GM19438 (cell line): ENCODE results near the gene ORMDL3.
"Not testable (repeated sequence)": the region's sequence is repeated elsewhere in the genome, so short reads cannot be mapped to it uniquely, and the experiment has no call there.

Experiments
- ATAC-seq: cut with Tn5 transposase; IDR thresholded peaks from one replicate; pipeline ENCODE4 v1.9.1; 2021; ENCODE audit warnings: low read depth; ENCODE audit not compliant: unreplicated experiment

The ORMDL3 gene

GRCh38 chr17:39950871-39951348, 23.5 kb upstream of the ORMDL3 start:
- no peak for ATAC-seq

GRCh38 chr17:39949028-39949427, 21.6 kb upstream of the ORMDL3 start:
- no peak for ATAC-seq

- ATAC-seq: not testable (repeated sequence)
Measured at GRCh38 chr17:39948489-39948828, 21.1 kb upstream of the ORMDL3 start.

- ATAC-seq: no peak
Measured at GRCh38 chr17:39946551-39947330, 19.3 kb upstream of the ORMDL3 start.

DNA sequence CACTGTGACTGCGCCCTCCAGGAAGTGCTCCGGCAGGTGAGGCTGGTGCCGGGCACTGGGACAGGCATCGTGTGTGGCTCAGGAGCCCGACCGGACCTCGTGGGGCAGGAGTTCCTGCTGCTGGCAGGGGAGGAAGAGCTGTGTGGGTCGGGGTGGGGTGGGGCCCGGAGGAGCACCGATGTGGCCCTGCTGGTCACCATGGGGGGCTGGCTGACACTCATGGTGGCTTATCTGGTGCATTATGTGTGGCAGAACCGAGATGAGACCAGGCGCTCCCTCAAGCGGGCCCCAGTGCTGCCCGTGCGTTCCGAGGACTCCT, 17.0 kb upstream of the ORMDL3 start:
- no peak for ATAC-seq

GRCh38 chr17:39943702-39944392, 16.4 kb upstream of the ORMDL3 start:
- no peak for ATAC-seq

- no peak for ATAC-seq
Measured at GRCh38 chr17:39939588-39940419, 12.4 kb upstream of the ORMDL3 start.

- ATAC-seq: no peak
Measured at GRCh38 chr17:39939106-39939505, 11.7 kb upstream of the ORMDL3 start.

DNA sequence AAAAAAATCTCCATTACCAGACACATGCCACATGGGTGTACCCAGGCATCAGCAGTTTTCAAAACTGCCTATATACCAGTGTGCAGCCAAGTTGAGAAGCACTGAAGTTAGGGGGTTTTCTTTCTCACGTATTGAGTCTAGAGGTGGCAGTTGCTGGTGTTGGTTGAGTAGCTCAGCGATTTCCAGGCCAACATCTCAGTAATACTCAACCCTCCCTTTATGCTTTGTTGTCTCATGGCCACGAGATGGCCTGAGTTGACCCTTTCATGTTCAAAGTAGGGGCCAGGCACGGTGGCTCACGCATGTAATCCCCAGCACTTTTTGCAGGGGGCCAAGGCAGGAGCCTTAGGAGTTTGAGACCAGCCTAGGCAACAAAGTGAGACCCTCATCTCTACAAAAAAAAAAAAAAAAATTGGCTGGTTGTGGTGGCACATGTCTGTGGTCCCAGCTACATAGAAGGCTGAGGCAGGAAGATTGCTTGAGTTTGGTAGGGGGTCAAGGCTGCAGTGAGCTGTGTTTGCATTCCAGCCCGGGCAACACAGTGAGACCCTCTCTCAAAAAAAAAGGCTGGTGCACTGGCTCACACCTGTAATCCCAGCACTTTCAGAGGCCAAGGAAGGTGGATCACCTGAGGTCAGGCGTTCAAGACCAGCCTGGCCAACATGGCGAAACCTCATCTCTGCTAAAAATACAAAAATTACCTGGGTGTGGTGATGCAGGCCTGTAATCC, 10.9 kb upstream of the ORMDL3 start:
- ATAC-seq: no peak

DNA sequence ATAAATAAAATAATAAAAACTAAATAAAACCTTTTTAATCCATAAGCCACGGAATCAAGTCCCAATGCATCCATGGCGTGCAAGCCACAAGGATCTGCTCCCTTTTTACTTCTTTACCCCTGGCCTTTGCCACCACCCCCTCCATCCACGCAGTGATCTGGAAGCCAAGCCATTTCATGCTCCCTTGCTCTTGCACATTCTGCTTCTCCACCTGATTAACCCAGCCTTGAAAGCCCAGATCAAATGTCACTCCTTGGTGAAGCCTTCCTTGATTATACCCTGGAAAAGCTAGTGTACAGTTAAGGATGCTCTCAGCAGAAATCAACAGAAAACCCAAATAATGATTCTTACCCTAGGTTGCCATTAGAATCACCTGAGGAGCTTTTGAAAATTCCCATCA, 10.0 kb upstream of the ORMDL3 start:
- no peak for ATAC-seq

DNA sequence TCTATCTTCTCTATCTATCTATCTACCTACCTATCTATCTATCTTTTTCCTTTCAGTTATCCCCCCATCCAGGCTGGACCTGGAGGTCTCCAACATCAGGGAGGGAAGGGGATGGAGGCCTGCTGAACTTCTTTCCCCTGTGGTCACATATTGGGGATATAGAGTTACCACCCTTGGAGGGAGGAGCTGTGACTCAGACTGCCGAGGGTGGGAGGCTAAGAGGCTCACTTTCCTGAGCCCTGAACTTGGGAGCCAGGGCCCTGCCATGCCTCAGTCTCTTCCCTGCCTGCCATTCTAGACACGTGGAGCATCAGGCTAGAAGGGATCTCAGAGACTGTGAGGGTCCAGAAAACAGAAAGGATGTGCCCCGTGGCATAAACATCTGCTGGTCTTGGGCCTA, 8.5 kb upstream of the ORMDL3 start:
- ATAC-seq: no peak

- ATAC-seq: no peak
Measured at GRCh38 chr17:39934324-39934723, 6.9 kb upstream of the ORMDL3 start.

DNA sequence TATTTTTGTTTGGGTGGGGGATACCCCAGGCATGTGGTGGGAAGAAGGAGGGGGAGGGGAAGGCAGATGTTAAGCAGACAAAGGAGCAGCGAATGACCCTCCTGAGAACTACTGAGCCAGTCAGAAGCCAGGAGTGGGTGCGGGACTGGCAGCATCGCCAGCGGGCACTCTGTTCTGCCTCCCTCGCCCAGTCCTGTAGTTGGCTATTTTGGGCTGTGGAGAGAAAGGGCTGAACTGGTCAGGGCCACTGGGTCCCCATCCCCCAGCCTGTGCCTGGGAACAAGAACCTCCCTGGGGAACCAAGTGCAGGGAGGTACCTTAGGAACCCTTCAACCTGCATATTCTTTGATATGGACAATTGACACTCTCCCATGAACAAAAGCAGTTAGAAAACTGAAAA, 6.5 kb upstream of the ORMDL3 start:
- ATAC-seq: no peak

DNA sequence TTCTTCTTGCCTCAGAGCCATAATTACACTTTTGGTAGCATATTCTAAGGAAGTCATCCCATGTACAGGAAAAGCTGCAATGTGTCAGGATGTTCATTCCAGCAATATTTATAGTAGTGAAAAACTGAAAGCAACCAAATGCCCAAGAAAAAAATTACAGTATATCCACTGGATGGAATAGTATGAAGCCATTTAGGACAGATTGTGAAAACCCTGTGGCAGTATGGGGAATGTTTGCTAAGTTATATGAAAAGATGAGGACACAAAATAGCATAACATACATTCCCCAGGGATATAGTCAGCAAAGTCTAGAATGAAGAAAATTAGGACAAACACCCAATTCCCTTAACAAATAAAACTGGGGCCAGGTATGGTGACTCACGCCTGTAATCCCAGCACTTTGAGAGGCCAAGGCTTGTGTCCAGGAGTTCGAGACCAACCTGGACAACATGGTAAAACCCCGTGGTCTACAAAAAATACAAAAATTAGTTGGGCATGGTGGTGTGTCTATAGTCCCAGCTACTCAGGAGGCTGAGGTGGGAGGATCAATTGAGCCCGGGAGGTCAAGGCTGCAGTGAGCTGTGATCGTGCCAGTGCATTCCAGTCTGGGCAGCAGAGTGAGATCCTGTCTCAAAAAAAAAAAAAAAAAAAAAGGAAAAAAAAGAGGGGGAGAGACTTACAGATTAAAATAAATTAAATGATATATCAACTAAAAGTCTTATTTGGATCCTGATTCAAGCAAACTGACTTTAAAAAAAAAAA, 2.4 kb upstream of the ORMDL3 start:
- ATAC-seq: no peak

DNA sequence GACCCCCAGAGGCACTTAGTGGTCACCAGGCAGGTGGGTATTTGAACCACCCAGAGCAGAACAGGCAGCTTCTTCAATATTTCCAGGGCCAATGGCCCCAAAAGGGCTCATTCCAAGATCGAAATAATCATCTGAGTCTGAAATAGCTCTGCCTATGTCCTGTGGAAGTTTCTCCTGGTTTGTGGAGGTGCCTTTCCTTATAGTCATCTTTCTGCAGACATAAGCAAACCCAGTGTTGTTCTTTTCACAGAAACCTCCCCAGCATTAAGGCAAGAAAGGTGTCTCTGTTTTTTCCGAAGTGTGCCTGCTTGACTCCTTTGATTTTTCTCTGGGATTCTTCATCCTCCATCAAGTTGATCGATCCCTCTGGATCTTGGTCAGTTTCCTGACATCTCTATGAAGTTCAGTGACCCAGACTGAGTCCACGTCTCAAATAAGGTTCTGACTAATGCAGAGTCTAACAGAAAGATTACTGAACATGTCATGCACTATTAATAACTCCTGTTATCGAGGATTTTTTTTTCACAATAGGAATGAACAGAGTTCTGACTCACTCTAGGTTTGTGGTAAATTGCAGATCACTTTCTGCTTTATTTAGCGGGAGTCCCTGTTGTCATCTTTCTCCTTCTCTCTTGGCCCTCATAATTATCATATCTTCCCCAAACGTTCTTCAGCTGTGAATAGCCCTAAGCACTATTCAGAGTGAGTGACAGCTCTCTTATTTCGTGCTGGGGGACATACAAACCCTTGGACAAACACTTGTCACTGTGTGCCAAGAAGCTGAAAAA, 1.7 kb upstream of the ORMDL3 start:
- ATAC-seq: no peak

DNA sequence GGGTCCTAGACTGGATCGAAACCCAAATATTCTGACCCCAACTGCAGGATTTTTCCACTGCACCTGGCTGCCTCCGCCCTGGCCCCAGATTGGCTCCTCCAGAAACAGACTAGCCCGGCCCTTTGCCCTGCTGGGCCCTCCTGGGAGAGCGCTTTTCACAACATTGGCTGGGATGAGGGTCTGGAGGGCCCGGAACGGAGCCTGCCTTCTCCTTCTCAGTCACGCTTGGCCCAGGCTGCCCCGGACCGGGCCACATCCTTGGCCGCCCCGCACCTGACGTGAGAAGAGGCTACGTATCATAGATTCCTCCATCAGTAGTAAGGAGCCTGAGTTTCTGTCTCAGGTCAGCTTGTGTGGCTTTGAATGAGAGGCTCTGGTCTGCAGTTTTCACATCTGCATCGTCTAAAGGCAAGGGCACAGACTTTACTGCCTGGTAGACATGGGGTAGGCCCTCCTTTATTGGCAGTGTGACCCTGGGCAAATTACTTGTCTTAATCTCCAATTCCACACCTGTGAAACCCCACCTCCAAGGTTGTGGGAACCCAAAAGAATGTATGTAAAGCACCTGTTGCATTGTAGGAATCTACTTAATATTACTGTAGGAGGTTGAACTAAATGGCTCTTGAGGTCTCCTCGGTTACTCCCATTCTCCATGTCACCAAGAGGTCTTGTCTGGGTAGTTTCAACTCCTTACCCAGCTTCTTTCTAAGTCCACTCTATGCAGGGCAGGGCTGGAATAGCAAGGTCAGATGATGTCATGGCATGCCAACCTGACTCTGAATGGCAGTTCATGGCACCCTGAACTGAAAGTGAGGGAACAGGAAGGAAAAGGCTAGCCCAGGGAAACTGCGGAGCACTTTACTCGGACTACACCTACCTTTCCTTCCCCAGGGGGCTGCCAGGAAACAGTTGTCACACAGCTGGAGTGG, 792 bp upstream of the ORMDL3 start:
- no peak for ATAC-seq

GRCh38 chr17:39926588-39927100, 757 bp downstream of the ORMDL3 start:
- ATAC-seq: no peak

- no peak for ATAC-seq
Measured at GRCh38 chr17:39926135-39926587, 1.2 kb downstream of the ORMDL3 start.
